ENCODE results near the gene STARD9.

DNA sequence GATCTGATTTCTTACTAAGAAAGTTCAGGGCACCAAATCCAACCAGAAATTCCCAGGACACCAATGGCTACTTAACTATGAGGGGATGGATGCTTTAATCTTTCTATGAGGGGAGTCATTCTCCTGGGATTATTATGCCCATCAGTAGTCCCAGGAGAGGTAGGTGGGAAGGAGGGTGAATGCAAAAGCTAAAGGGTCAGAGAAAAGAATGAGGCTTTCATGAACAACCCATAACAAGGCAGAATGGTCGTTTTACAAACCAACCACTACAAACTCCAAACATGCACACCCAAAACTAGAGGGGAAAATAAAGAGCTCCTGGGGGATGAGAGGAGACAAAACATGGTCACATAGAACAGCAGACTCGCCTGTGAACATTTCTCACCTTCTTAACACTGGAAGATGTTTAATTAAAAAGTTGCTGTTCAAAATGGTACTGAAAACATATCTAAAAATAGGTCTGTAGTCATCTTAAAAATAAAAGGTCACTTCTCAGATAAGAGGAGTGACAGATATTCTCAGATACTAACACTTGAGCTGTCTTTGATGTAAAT is 3.7 kb downstream of the STARD9 start:
- TF ChIP-seq, protein P1, sequence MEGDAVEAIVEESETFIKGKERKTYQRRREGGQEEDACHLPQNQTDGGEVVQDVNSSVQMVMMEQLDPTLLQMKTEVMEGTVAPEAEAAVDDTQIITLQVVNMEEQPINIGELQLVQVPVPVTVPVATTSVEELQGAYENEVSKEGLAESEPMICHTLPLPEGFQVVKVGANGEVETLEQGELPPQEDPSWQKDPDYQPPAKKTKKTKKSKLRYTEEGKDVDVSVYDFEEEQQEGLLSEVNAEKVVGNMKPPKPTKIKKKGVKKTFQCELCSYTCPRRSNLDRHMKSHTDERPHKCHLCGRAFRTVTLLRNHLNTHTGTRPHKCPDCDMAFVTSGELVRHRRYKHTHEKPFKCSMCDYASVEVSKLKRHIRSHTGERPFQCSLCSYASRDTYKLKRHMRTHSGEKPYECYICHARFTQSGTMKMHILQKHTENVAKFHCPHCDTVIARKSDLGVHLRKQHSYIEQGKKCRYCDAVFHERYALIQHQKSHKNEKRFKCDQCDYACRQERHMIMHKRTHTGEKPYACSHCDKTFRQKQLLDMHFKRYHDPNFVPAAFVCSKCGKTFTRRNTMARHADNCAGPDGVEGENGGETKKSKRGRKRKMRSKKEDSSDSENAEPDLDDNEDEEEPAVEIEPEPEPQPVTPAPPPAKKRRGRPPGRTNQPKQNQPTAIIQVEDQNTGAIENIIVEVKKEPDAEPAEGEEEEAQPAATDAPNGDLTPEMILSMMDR (IDR thresholded peaks at IDR 0.05) = no peak
- no peak for TF ChIP-seq POLR2A (IDR thresholded peaks at IDR 0.05)

Measured in right lobe of liver (tissue), 4 donors.